Right atrium auricular region (tissue), 2 donors: Measurements from ENCODE around the gene BARHL2. TPM values are rescaled to one million over a fixed set of nuclear protein-coding genes. Genes with fewer than 3 reads are reported as not detected.

Experiments
- DNase-seq: peaks from one replicate; pipeline ENCODE4 v3.0.0-alpha.2; 2019; ENCODE audit warnings: low spot score
- H3K27ac ChIP-seq, 2 donors: fragments of 200-600 bp; sonication (generic); 1 replicate in 1 of 2; 2 replicates in 1 of 2; pipeline ENCODE4 v1.5.1; 2016 to 2019
- H3K27me3 ChIP-seq, 2 donors: fragments of 200-600 bp; sonication (generic); one replicate each; pipeline versions ENCODE4 v1.5.1 to v1.6.0; 2017 to 2019
- H3K36me3 ChIP-seq: fragments of 200-600 bp; sonication (generic); one replicate; pipeline ENCODE4 v1.5.1; 2016
- H3K4me1 ChIP-seq, 2 donors: fragments of 200-600 bp; sonication (generic); one replicate each; pipeline versions ENCODE4 v1.5.1 to v1.6.0; 2017 to 2019
- H3K4me3 ChIP-seq, 2 donors: fragments of 200-600 bp; sonication (generic); 1 replicate in 1 of 2; 2 replicates in 1 of 2; pipeline ENCODE4 v1.5.1; 2017 to 2019; ENCODE audit warnings: mild to moderate bottlenecking in 1 of 2, moderate library complexity in 1 of 2
- H3K9me3 ChIP-seq, 2 donors: fragments of 200-600 bp; sonication (generic); one replicate each; pipeline ENCODE4 v1.5.1; 2019
- total RNA-seq, 2 donors: library from RNA; depleted of rRNA; stranded (reverse); fragments of >200 nt; gene quantifications; one replicate each; pipeline ENCODE4 v1.1.0, GENCODE V29; 2016
- TF ChIP-seq, protein P1 (sequence below), 2 donors: fragments of 200-600 bp; sonication (generic); IDR thresholded peaks; one replicate each; pipeline ENCODE4 v1.5.1; 2019; ENCODE audit warnings: antibody characterized with exemption in 2 of 2

BARHL2 gene
- total RNA-seq, 2 donors from 2014 or later = not detected

DNA sequence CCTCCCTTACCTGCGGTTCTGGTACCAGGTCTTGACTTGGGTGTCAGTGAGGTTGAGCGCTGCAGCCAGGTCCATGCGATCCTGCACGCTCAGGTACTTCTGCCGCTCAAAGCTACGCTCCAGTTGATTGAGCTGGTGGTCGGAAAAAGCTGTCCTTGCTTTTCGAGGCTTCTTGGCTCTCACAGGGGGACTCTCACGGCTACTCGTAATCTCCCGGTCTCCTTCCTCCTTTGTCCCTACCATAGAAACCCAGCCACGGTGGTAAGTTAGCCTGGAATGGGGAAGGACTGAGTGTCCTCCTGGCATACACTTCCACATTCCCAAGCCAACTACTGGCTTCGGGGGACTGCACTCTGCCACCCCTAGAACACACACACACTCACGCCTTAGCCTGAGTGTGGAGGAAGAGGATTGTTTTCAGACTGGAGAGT lies 2.6 kb downstream of the BARHL2 start:
- Histone ChIP-seq H3K4me3 (no peak overlapping the region), H3K27me3 (peaks cover 44 to 70% of the 10 kb centered on the region in 2 donors), H3K27ac (no peak overlapping the region), H3K9me3 (no peaks in the 10 kb centered on the region), H3K4me1 (peaks cover 0 to 37% of the 10 kb centered on the region in 2 donors), H3K36me3 (no peaks in the 10 kb centered on the region)
- TF ChIP-seq, protein P1, sequence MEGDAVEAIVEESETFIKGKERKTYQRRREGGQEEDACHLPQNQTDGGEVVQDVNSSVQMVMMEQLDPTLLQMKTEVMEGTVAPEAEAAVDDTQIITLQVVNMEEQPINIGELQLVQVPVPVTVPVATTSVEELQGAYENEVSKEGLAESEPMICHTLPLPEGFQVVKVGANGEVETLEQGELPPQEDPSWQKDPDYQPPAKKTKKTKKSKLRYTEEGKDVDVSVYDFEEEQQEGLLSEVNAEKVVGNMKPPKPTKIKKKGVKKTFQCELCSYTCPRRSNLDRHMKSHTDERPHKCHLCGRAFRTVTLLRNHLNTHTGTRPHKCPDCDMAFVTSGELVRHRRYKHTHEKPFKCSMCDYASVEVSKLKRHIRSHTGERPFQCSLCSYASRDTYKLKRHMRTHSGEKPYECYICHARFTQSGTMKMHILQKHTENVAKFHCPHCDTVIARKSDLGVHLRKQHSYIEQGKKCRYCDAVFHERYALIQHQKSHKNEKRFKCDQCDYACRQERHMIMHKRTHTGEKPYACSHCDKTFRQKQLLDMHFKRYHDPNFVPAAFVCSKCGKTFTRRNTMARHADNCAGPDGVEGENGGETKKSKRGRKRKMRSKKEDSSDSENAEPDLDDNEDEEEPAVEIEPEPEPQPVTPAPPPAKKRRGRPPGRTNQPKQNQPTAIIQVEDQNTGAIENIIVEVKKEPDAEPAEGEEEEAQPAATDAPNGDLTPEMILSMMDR (IDR thresholded peaks at IDR 0.05) = no peak
- DNase-seq = no peak

DNA sequence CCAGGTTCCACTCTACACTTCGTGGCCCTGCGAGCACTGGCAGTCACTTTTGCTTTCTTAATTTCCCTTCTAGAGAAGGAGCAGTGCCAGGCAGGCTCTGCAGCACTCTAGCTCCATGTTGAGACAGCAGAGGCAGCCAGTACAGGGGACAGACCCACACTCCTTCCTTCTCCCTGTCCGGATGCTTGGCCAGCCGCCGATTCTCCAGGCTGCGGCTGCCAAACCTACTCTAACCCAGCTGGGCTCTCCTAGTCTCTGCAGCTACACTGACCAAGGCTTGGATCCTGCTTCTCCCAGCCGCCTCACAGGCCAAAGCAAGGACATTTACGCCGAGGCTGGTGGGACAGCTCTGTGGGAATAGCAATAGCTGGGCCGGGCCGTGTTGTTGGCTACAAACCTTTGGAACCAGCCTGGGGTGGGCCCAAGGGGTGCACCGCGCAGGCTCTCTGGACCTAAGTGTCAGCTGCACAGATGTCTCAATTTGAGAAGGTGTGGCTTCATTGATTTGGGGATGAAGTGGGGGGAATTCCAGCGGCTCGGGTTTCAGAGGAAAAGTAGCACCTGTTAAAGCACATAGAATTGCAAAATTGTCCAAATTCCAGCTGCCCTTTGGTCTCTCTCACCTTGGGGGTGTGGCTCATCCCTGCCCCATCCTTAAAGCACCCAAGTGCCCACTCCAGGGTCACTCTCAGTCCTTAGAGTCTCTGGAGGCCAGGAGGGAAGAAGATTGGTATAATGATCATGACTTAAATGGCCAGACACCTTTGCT lies 3.2 kb downstream of the BARHL2 start:
- Histone ChIP-seq H3K36me3 (no peaks in the 10 kb centered on the region), H3K4me1 (peaks cover 0 to 33% of the 10 kb centered on the region in 2 donors), H3K9me3 (no peaks in the 10 kb centered on the region), H3K4me3 (no peak overlapping the region), H3K27me3 (peaks cover 38 to 70% of the 10 kb centered on the region in 2 donors), H3K27ac (no peak overlapping the region)
- TF ChIP-seq, protein P1 (IDR thresholded peaks at IDR 0.05) = no peak
- DNase-seq = no peak

DNA sequence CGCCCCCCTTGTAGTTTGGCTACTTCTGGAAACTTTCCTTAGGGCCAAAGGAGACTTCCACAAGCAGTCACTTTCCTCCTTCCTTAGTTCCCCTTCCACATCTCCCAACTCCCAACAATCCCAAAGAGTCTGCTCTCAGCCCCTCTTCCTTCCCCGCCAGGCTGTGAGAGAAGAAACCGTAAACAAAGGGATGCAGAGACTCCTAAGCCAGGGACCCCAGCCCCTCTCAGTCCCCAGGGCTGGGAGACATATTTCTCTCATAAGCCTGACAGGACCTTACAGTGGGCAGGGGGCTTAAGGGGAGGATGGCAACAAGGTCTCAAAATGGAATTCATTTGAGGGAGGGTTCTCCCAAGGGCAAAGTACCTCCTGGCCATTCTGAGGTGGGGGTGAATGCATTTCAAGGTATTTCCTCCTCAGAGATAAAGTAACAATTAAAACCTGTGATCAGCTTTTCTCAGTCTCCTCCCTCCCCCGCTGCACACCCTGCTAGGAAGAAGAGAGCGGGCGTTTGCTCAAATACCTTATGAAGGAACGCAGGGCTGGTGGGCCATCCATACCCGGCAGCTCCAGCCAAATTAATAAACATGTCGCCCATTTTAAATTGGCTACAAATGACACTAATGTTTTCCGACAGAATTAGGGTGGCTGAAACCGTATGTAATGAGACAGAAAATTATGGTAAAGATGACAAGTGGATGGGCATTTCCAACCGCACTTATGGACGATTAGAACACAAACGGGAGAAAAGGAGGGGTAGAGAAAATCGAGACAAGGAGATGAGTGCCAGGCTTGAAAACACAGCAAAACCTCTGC lies 4.0 kb downstream of the BARHL2 start:
- no peaks in the 10 kb centered on the region for H3K36me3 ChIP-seq
- TF ChIP-seq, protein P1 (IDR thresholded peaks at IDR 0.05) = no peak
- no peaks in the 10 kb centered on the region for H3K9me3 ChIP-seq
- peaks cover 31 to 68% of the 10 kb centered on the region in 2 donors for H3K27me3 ChIP-seq
- H3K4me3 ChIP-seq = no peak overlapping the region
- no peak for DNase-seq
- H3K4me1 ChIP-seq = peaks cover 0 to 25% of the 10 kb centered on the region in 2 donors
- H3K27ac ChIP-seq = no peak overlapping the region

DNA sequence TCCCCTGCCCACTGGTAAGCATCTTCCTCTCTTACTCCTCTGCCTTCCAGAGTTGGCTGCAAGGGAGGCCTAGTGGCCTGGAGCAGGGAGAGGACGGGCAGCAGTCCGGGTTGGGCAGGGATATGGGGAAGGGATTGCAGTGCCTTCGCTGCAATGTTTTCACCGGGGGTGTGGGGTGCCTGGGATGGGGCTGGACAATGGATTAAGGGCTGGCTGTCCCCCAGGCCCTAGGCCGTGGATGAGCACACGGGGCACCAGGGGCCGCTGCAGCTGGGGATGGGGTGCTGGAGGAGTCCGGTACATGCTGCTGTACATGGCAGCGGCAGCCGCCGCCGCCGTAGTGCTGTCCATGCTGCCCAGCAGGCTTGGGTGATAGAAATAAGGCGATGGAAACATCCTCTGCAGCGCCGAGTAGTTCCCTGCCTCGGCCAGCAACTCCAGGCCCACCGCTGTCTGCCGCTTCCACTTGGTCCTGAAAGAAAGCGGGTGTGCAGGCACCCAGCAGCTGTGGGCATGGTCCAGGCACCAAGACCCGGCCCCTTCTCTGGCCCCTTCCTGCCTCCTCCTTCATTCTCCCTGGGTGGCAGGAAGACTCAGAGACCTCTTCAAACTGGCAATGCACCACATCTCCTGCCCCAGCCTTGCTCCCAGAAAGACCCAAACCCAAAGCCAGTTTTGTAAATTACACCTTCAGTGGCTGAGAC lies 4.8 kb downstream of the BARHL2 start:
- TF ChIP-seq, protein P1 (IDR thresholded peaks at IDR 0.05) = no peak
- Histone ChIP-seq H3K27ac (no peak overlapping the region), H3K4me1 (peaks cover 0 to 22% of the 10 kb centered on the region in 2 donors), H3K4me3 (no peak overlapping the region), H3K36me3 (no peaks in the 10 kb centered on the region), H3K27me3 (peaks cover 38 to 65% of the 10 kb centered on the region in 2 donors), H3K9me3 (no peaks in the 10 kb centered on the region)
- DNase-seq = no peak

- DNase-seq = no peak
- TF ChIP-seq, protein P1 (IDR thresholded peaks at IDR 0.05) = no peak
- Histone ChIP-seq H3K4me1 (peaks cover 0 to 22% of the 10 kb centered on the region in 2 donors), H3K4me3 (no peak overlapping the region), H3K9me3 (no peaks in the 10 kb centered on the region), H3K36me3 (no peaks in the 10 kb centered on the region), H3K27me3 (peaks cover 33 to 59% of the 10 kb centered on the region in 2 donors), H3K27ac (no peak overlapping the region)
These were observed 5.4 kb downstream of the BARHL2 start for GRCh38 chr1:90711696-90712095.
